ENCODE data around the gene HJURP.

- no peak for TF ChIP-seq CTCF (IDR thresholded peaks at IDR 0.05)
- no peak for TF ChIP-seq EP300 (IDR thresholded peaks at IDR 0.05)
- TF ChIP-seq POLR2AphosphoS5 (IDR thresholded peaks at IDR 0.05) = no peak
These were observed 1.8 kb upstream of the HJURP start for GRCh38 chr2:233856184-233856583.

Data from upper lobe of left lung (tissue), 4 donors.